ENCODE data around the gene GAMT.
A peak's percentile ranks its signal among the peaks of the same experiment; 100 is the strongest.

The GAMT gene

DNA sequence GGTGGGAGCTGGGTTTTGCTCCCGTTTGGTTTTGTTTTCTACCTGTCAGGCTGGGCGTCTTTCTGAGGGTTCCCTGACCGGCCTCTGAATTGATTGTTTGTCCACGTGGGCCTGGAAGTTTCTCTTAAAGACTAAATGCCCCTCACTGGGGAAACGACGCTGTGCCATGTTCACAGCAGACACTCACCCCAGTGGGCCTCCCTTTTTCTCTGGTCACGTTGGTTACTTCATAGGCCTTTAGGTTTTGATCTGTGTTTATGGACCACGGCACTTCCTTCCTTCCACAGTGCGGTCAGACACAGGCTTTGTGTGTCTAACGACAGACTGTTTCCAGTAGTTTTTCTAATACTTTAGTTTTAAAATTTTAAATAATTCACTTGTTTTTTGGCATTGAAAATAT, 37.7 kb downstream of the GAMT start:
- DNase-seq = peak; percentile 40

DNA sequence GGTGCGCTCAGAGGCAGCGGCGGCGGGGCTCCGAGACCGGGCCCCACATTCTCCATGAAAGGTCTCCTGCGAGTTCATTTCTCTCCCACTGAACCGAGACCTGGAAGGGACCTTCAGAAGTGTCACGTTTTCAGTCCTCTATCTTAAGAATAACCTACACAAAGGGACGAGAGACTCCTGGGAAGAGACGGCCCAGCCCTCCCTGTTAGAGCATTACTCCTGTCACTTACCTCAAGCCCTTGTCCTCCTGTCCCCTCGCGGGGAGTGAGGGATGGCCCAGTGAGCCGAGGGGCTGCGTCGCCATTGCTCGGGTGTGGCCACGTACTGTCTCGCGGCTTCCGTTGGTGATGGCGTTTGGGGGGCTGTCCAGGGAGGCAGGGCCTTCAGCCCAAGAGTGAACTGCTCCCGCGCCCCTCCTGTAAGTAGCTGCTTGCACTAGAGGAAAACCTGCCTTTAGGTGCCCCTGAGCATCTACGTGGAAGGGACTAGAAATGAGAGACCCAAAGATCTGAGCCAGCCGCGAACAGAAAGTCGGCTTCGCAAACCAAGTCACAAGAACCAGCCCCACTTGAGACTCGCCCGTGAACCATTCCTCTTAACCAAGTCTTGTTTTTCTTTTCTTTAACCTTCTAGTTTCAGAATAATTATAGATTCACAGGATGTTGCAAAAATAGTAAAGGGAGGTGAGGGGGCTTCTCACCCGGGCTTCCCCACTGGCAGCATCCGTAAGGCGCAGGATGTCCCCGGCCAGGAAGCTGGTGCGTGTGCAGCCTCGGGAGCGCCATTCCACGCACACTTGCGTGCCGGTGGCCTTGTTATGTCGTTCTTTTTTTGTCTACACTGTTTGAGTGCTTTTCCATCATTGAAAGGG, 38.7 kb downstream of the GAMT start:
- no peak for DNase-seq

DNA sequence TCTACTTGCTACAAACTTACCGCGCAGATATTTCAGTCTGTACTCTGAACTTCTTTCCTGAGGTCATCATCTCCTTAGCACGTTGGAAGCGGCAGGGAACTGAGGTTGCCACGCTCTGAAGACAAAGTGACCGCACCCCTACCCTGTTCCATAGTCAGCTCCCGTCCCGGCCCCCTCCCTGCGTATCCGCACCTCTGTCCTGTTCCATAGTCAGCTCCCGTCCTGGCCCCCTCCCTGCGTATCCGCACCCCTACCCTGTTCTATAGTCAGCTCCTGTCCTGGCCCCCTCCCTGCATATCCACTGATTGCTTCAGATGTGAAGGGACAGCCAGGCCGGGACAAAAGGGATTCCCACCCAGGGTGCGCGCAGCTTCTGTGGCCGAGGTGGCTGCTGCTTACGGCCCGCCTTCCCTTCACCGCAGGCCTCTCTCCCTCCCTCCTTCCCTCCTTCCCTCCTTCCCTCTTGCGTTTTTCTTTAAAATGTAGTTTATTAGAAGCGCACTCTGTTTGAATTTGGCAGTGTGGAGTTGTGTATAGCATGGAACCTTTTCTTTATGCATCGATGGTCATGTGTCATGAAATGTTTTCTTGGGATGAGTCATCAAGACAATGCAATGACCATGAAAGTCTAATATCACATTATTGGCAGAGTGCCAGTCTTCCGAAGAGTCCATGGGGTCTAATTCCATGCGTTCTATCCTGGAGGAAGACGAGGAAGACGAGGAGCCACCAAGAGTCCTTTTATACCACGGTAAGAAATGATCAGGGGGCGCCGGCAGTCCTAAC, 39.5 kb downstream of the GAMT start:
- DNase-seq = no peak

DNA sequence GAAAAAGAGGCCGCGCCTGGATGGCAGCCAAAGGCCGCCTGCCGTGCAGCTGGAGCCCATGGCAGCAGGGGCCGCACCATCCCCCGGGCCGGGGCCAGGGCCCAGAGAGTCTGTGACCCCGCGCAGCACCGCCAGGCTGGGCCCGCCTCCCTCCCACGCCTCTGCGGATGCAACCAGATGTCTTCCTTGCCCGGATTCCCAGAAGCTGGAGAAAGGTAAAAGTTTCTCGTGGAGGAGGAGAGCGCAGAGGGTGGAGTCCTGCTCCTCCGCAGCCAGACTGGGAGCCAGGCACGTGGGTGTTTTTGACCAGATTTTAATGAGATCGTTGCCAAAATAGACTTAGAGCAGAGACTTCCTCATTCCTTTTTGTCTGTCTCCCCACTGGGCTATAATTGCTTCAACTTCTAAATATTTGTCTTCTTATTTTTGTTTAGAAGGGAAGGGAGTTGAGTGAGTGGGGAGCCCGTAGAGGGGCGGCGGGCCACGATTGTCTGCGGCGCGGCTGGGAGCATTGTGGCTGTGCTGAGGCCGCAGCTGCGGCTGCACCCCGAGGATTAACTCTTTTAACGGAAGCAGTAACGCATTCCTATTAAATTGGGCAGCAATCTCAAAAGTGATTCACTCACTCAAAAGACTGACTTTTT, 40.4 kb downstream of the GAMT start:
- DNase-seq = no peak

DNA sequence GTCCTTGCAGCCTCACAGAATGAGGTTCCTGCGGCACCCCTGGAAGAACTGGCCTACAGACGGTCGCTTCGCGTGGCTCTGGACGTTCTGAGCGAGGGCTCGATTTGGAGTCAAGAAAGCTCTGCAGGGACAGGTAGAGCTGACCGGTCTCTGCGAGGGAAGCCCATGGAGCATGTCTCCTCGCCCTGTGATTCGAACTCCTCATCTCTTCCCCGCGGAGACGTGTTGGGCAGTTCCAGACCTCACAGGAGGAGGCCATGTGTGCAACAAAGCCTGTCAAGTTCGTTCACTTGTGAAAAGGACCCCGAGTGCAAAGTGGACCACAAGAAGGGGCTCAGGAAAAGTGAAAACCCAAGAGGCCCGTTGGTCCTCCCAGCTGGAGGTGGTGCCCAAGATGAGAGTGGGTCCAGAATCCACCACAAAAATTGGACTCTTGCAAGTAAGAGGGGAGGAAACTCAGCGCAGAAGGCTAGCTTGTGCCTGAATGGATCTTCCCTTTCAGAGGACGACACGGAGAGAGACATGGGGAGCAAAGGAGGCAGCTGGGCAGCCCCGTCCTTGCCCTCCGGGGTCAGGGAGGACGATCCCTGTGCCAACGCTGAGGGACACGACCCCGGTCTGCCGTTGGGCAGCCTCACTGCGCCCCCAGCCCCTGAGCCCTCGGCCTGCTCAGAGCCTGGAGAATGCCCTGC, 41.1 kb downstream of the GAMT start:
- DNase-seq = no peak

DNA sequence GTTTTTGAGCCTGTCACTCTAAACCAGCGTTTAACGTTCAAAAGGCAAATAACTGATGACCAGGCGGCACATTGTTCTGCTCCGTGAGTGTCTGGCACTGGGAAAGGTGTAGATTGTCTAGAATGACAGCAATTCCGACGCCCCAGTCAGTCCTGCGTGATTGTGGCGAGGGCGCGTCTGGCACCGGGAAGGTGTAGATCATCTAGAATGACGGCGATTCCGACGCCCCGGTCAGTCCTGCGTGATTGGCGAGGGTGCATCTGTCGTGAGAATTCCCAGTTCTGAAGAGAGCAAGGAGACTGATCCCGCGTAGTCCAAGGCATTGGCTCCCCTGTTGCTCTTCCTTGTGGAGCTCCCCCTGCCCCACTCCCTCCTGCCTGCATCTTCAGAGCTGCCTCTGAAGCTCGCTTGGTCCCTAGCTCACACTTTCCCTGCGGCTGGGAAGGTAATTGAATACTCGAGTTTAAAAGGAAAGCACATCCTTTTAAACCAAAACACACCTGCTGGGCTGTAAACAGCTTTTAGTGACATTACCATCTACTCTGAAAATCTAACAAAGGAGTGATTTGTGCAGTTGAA, 43.7 kb downstream of the GAMT start:
- no peak for DNase-seq

DNA sequence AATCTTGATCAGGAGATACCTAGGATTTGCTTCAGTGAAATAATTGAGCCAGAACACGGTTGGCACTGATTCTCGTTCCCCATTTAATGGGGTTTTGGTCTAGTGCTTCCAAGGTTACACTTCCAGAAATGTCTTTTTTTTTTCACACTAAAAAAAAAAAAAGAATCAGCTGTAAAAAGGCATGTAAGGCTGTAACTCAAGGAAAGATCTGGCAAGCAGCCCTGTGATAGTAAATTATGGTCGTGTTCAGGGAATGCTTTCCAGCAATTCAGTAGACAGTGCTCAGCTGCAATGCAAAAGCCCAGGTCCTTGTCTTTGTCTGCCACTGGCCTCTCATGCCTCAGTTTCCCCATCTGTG, 44.9 kb downstream of the GAMT start:
- no peak for DNase-seq

DNA sequence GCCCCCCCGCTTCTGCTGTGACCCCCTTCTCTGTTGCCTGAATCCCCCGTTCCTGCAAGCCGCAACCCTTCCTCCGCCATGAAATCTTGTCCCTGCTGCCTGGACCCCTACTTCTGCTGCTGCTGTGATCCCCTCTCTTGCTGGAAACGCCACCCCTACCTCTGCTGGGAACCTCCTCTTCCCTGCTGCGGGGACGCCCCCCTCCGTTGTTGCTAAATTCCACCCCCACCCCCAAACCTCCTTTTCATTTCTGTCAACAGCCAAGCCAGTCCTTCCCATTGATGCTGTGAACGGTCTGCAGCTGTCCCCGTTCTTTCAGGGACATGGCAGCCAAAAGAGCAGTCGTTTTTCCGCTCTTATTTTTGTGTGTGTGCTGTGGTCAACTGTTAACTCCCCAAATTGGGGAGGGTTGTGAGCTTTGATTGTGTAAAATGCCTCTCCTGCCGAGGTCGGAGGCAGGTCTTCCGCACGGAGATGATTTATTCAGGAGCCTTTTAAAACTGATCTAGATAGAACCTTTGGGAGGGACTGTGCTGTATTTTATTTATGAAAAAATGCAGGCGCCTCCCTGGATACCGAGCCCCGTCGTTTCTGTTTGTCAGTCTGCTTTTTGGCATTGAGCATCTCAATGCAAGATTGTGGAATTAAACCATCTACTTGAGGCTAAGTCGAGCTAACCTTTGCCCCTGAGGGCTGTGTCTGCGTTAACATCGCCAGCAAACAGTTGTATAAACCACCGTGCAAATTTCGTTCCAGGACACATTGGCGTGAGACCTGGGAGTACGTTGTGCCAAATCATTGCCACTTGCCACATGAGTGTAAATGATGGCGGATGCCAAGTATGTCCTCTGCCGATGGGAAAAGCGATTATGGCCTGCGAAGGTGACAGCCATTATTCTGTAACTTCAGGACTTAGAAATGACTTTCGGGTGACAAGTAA, 45.5 kb downstream of the GAMT start:
- DNase-seq = no peak

DNA sequence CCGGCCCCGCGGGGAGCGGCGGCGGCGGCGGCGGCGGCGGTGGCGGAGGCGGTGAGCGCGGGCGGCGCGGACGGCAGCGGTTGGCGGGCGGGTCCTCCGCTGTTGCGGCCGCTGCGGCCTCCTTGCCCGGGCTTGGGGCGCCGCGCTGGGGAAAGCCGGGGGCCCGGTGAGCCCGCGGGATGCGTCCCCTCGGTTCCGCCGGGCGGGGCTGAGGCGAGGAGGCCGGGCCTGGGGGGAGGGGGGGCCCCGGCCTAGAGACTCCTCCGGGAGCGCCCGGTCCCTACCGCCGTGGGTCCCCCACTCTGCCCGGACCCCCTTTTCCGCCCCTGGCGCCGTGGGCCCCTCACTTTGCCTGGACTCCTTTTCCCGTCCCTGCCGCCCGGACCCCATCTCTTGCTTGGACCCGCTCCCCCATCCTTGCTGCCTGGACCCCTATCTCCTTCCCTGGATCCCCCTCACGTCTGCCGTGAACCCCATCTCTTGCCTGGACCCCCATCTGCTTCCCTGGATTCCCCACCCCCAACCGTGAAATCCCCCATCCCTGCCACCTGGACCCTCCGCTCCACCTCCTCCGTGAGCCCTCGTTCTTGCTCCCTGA, 46.3 kb downstream of the GAMT start:
- DNase-seq = no peak

DNA sequence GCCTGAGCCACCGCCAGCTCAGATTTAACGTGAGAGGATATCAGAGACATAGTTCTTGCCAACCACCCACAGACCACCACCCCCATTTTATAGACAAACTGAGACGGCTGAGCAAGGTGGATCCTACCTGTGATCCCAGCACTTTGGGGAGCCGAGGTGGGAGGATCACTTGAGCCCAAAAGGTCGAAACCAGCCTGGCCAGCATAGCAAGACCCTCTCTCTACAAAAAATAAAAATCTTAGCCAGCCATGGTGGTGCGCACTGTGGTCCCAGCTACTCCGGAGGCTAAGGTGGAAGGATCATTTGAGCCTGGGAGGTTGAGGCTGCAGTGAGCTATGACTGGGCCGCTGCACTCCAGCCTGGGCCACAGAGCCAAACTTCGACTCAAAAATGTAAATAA, 48.2 kb downstream of the GAMT start:
- no peak for DNase-seq

DNA sequence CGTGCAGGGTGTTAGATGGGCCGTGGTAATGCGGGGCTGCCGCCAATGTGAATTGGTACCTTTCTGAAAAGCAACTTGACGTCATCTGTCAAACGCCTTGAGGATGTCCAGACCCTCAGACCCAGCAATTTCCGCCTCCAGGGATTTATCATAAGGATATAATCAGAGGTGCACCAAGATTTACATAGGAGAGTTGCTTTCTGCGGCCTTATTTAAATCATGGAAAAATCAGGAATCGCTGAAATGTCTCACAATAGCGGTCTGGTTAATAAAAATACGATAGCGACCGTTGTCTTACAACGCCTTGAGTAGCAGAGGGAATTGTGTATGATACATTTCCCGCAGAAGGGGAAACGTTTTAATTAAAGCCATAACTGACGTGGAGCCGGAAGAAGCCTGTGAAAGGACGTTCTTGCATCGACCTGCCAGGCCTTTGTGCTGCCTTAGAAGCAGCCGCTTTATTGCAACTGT, 49.9 kb downstream of the GAMT start:
- no peak for DNase-seq

DNA sequence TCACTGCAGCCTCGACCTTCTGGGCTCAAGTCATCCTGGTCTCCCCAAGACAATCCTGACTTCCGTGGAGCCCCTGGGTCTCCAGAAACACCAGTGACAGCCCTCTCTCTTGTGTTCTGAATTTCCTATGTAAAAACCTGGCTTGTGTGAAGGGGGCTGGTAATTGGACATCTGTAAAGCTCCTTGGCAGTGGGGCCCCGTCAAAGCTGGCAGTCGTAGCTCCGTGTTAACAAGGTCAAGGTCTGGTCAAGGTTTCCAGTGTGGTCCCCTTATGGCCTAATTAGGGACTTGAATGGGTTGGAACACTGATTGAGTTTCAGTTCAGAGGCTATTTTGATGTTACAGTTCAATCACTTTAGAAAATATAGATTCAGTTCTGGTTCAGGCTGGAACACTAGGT, 50.5 kb downstream of the GAMT start:
- no peak for DNase-seq

DNA sequence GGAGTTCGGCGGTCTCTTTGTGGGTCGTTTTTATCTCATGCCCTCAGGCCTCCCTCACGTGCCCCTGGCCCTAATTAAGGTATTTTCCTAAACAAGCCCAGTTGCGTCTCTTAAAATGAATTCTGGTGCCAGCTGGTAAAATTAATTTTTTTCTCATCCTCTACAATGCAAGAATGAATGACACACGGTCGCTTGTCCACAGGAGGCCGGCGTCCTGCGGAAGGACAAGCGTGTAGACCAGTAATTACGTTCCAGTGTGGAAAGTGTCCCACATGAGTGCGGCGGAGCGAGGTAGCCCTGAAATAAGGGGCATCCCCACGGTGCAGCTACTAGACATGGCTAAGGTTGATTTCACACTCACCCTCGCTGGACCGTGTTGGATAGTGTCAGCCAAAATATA, 52.1 kb downstream of the GAMT start:
- no peak for DNase-seq
